Right hindlimb (tissue), 1 donor: ENCODE measurements around the gene ABCA5.
"Not testable (repeated sequence)": the region's sequence is repeated elsewhere in the genome, so short reads cannot be mapped to it uniquely, and the experiment has no call there.

Experiments
- DNase-seq: peaks from one replicate; pipeline ENCODE4 v3.0.0-alpha.2; 2018

The ABCA5 gene

DNA sequence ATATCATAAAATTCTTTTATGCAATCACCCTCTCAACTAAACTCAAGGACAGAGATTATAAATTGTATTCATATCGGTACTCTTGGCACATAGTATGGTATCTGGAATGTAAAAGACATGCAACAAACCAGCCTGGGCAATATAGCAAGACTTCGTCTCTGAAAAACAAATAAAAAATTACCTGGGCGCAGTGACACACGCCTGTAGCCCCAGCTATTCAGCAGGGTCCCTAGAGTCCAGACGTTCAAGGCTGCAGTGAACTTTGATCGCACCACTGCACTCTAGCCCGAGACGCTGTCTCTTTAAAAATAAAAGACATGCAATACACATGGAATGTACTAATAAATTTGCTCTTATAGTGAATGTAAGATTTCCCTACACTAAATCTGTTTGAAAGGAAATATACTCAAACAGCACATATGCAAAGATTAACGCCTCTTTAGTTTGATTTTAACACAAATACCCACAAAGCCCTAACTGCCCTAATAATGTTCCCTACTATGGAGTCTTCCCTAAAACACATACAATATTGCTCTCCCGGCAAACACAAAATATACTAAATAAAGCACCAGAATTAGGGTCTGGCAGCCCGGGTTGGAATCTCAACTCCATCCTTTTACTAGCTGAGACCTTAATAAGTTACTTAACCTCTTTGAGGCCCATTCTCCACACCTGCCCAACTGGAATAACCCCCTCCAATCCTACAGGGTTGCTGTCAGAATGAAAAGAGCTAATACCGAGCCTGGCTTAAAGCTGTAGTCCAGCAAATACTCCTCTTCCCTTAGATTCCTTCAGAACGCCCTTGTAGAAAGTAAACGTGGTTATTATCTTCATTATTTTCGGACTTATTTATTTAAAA is 1.2 kb downstream of the ABCA5 start:
- DNase-seq, result no peak

DNA sequence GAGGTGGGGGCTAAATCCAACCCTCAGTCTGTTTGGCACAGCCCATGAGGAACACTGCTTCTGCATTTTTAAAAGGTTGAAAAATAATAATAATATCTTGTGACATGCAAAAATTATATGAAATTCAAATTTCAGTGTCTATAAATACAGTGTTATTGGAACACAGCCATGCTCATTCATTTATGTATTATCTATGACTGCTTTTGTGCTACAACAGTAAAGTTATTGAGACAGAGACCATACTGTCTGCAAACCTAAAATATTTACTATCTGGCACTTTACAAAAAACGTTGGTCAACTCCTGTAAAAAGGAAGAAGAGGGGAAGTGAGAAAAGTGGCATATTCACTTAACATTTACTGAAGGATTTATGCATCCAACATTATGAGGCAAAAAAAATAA is 3.1 kb downstream of the ABCA5 start:
- DNase-seq, result no peak

DNA sequence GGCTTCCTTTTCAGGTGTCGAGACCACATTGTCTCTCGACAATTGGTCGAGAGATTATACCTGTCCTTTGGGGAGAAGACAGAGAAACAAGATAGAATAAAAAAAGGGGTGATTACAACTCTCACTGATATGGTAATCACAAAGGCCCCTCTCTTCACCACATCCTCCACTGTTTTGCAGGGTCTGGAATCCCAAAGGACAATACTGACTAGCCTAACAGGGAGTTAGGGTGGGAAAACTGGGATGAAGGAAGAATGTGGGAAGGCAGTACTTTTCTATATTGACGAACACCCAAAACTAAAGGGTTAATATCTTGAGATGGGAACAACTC is 6.1 kb downstream of the ABCA5 start:
- DNase-seq, result no peak

DNA sequence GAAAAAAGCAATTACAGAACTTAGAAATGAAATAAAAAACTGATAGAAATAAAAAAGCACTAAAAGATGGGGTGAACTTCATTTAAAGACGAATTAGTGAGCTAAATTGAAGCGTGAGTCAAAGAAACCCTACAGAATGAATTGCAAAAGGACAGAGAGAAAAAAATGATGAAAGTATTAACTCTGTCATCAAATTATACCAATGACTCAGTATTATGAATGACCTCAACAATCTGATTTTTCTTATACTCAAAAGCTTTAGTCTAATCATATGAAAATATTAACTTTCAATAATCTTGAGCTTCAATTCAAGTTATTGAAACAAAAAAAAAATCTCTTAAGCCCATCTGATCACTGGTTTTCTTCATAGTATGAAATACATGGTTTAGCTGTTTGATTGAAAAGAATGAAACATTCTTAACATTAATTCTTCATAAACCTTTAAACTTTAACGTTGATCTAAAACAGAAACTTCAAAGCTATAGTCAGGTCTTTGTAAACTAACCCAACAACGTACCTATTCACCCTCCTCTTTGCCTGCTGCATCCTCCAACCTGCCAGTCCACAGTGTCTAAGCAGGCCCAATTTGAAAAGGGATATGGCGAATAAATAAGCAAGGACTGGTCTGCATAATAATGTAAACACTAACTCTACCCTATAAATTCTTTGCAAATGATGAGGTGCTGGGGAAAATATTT is 6.6 kb downstream of the ABCA5 start:
- DNase-seq, result no peak

DNA sequence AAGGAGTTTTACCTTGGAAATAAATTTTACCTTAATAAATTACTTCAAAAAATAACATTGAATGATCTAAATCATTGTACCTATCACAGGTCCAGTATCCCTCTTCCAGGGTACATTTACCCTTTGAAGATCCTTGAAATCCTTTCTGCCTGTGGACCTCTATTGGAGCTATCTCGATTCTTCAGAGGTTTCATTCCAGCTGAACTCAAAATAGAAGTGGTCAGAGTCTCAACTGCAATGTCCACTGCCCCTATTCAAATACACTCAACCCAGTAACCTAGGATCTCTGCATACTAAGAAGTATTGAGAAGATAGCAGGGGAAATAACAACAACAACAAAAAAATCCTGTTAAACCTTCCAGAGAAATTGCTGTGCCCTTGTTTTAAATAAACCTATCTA is 9.3 kb downstream of the ABCA5 start:
- DNase-seq, result no peak

DNA sequence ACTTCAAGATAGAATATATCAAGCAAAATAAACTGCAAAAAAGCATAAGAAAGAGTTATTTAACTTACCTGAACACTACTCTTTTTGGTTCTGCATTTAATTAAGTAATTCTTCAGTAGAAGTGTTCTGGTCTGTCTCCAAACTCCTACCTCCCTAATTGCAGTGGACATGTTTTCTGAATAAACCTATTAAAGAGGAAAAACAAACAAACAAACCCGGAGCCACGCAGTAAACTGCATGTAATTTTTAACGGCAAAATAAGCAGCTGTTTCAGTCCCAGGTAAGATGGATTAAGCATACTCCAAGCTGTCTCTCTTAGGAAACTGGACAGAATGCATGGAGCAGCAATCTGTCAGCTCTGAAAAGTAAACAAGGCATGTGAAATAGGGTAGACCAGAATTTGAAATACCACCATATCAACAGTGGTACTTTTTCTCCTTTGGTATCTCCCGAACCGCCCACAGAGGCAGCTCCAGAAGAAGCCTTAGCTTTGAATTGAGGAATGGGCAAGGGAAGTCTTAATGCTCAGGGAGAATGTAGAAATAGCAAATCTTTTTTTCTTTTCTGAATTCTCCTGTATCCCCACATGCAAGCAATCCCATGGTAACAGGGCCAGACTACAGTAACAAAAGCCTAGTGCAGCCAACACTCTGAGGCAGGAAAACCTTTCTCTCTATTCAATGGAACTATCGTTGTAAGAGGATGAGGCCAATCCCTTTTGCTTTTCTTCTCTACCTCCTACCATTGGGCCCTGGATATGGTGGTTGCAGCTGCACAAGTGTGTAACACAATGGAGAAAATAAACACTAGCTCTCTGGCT is 12.5 kb downstream of the ABCA5 start:
- DNase-seq, result no peak

DNA sequence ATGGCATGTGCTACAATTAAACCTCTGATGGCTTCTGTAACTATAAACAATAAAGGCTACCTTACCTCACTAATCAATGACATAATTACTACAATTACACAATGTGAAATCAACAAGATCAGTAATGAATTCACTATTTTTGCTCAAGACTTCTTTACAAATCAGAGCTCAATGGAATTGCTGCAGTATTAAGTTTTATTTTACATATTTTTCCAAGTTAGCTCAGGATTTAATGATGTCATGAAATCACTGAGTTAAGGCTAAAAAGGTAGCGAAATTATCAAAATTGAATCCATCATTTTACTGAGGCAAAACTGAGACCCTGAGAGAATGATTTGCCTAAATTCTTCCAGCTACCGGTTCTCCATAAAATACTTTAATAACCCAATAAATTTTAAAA is 21.8 kb downstream of the ABCA5 start:
- no peak for DNase-seq

DNA sequence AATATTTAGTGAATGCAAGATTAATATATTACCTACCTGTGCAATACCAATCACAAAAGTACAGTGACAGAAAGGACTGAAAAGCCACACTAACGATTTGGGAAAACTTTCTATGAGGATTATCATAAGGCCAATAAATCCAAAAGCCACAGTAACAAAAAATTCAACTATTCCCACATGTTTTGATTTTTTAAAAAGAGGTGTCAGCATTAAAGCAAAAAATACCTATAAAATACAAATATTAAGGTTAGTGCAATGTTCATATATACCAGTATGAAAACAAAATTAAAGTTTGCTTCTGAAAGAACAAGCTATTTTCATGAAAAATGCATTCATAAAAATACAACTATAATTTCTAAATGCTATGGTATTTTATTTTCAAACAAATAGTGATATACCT is 24.3 kb downstream of the ABCA5 start:
- DNase-seq, result no peak

DNA sequence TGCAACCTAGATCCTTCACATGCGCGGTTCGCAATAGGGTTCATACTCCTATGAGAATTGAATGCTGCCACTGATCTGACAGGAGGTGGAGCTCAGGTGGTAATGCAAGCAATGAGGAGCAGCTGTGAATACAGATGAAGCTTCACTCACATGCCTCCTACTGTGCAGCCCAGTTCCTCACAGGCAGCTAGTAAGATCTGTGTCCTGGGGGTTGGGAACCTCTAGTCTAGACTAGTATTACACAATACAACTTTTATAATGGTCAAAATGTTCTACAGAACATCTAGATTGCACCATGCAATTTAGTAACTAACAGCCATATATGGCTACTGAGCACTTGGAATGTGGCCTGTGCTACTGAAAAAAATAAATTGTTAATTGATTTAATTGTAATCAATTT is 26.7 kb downstream of the ABCA5 start:
- no peak for DNase-seq

DNA sequence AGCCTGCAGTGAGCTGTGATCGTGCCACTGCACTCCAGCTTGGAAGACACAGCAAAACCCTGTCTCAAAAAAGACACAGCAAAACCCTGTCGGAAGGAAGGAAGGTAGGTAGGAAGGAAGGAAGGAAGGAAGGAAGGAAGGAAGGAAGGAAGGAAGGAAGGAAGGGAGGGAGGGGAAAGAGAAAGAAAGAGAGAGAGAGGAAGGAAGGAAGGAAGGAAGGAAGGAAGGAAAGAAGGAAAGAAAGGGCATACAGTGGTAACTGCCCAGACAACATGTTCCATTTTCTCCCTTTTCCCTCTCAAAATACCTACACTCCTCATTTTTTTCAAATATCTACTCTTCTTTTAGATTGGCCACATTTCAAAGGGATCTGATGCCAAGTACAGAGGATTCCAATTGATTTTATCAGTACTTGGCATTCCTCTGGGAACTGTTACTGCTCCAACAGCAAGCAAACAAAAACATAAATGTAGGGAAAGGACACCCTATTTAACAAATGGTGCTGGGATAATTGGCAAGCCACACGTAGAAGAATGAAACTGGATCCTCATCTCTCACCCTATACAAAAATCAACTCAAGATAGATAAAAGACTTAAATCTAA is 28.7 kb downstream of the ABCA5 start:
- DNase-seq, result not testable (repeated sequence)

DNA sequence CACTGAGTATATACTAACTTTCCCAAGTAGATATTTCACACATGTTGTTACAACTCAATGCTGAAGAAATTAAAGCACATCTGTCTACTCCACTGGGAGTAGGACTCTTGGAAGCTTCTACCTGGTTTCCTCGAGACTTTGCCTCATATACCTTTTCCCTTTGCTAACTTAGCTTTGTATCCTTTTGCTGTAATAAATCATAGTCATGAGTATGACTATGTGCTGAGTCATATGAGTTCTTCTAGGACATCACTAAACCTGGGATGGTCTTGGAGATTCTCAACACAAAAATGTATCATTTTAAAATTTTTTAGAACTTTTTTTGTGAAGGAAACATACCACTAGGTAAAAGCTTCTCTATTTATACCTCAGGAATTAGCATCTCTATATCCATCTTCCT is 39.8 kb downstream of the ABCA5 start:
- DNase-seq, result no peak

DNA sequence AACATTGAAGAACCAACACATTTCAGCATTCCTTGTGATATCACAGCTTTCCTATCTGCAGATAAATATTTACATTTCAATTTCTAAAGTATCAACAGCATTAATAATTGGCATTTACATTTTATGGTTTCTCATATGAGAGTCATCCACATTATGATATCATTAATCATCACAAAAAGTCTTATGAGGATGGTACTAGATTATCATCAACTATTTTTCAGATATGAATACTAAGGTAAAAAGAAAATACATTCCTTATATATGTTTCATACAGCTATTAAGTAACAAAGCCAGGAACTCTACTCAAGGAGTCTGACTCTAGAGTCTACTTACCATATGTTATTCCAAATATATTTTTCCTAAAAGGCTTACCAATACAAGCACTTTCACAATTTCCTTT is 40.7 kb downstream of the ABCA5 start:
- no peak for DNase-seq

DNA sequence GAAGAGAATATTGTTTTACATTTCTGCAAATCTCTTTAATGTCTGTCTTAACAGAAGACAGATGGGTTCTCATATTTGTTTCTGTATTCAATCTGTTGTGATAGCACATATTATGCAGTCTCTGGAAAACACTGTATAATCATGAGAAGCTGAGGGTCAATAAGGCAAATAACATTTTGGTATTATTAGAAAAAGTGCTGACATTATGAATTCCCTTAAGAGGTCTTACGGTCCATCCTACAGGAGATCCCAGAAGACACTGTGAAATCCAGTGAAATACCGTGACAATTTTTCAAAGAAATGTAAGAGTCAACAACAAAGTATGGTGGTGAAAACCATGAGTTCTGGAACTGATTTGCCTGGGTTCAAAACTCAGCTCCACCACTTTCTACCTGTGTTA is 42.3 kb downstream of the ABCA5 start:
- no peak for DNase-seq

DNA sequence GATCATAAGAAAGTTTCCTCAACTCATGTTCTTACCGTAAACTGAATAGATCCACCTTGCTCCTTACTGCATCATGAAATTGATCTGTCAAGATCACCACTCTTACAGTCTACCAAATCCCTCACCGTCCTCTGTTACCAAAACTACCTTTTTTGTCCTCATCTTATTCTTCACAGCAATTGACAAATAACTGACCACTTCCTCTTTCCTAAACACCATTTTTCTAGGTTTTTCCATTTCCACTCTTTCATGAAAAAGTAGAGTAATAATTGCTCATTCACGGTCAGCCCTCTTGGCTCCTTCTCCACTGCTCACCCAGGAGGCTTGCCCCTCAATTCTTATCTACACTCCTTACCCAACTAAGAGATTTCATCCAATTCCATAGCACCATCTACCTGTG is 44.9 kb downstream of the ABCA5 start:
- DNase-seq, result no peak

DNA sequence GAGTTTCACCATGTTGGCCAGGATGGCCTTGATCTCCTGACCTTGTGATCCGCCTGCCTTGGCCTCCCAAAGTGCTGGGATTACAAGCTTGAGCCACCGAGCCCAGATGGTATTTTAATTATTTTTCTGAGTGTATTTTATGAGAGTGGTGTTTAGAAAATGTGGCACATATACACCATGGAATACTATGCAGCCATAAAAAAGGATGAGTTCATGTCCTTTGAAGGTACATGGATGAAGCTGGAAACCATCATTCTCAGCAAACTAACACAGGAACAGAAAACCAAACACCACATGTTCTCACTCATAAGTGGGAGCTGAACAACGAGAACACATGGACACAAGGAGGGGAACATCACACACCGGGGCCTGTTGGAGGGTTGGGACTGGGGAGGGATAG is 50.7 kb downstream of the ABCA5 start:
- DNase-seq, result not testable (repeated sequence)

DNA sequence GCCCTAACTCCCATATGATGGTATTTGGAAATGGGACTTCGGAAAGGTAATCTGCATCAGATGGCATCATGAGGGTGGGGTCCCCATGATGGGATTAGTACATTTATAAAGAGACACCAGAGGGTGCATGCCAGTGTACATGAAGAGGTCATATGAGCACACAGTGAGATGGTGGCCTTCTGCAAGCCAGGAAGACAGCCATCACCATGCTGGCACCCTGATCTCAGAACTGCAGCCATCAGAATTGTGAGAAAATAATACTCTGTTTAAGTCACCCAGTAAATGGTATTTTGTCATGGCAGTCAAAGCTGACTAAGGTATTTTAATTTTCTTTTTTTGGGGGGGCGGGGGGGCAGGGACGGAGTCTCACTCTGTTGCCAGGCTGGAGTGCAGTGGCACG is 51.2 kb downstream of the ABCA5 start:
- no peak for DNase-seq

DNA sequence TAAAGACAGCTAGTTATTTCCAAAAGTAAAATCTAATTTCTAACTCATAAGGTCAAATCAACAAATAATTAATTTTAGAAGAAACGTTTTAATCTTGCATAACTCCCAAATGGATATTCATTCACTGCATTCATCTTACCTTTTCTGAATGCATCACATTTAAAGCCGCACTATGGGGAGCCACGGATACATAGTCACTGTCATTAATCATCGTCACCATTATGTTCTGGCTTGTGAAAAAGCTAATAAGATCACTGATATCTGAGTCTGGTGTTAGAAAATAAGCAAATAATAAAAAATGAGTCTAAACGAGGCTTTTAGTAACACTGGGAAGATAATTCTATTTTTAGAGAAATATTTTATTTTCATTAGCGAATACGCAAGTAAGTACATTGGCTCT is 55.9 kb downstream of the ABCA5 start:
- no peak for DNase-seq

DNA sequence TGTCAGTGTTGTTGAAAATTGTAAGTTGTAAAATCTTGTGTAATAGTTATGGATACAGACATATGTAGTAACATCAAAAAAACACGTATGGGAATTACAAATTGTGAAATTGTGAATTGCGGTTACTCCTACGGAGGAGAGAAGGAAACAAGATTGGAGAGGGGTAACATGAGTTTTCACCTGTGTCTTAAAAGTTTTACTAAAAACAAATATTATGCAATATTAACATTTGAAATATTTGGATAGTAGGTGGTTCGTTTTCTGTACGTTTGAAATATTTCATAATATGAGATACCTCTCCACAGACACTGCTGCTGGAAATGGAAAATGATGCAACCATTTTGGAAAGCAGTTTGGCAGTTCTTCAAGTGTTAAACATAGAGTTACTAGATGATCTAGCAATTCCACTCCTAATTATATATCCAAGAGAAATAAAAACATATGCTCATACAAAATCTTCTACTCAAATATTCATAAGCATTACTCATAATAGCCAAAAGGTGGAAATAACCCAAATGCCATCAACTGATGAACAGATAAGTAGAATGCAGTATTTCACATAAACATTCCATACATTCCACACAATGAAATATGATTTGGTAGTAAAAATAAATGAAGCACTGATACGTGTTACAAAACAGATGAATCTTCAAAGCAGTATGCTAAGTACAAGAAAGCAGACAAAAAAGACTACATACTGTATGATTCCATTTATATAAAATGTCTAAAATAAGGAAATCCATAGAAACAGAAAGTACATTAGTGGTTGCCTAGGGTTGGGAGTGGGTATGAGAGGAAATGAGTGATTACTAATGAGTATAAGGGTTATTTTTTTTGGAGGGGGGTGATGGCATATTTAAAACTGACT is 57.6 kb downstream of the ABCA5 start:
- DNase-seq, result no peak

DNA sequence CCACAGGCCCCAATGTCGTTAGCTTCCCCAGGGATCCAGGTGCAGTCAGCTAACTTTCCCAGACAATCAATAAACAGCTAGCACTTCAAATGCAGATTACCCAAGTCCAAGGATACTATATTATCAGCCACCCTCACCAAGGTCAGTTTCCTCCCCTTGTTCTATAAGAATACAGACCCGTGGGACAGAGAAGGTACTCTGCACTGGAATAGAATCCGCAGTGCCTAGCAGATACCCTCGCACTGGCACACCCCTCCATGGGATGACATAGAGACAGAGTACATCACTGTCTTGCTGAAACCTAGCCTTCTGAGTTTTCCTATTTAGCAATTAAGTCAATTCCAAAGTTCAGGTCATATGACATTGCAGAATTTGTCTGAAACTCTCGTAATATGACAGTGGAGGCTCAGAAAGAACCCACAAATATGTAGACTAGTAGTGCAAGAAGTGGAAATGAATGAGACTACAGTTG is 58.4 kb downstream of the ABCA5 start:
- DNase-seq, result no peak

DNA sequence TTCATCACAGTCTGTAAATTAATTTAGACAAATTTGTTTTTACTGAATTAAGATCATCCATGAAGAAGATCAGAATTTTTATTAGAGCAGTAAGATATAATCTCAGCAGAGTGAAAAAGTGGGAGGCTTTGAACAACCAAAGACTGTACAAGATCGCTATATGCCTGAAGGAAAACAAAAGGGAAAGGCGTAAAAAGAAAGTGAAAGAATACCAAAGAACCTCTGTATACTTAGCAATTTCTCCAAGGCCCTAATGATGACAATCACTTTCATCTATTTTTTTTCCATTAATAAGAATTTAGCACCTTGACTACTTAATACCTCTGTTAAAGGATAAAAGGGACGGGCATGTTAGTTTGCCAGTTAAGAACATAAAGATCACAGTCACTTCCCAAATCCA is 59.7 kb downstream of the ABCA5 start:
- no peak for DNase-seq

DNA sequence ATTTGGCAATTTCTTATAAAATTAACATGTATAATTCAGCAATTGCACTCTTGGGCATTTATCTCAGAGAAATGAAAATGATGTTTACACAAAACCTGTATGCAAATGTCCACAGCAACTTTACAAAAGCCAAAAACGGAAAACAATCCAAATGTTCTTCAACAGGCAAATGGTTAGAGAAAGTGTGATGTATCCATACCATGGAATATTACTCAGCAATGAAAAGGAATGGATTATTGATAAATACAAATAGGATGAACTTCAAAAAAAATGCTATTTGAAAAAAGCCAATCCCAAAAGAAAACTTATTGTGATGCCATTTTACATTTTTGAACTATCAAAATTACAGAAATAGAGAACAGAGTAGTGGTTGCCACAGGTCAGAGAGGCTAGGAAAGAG is 61.1 kb downstream of the ABCA5 start:
- DNase-seq, result no peak

DNA sequence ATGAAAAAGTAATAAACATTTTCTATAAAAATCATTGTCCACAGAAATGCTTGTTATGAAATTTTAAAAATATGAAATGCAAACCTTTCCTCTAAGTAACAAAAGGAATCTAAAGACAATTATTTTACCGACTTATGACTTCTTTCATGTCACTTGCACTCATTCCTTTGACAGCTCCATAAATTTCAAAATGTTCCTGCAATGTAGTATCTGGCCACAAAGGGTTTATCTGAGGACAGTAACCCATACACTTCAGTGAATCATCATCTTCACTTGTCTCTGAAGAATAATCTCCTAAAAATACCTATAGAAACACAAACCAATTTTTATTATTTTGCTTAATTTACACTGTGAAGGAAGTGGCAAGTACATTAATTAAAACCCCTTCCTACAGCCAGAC is 72.7 kb downstream of the ABCA5 start:
- no peak for DNase-seq
